A673 (cell line): Measurements from ENCODE around the gene IL6.

Experiments used
- EZH2 ChIP-seq: fragments of 200-600 bp; sonication (generic); IDR thresholded peaks from 2 replicates; pipeline ENCODE4 v1.6.1; 2017; ENCODE audit warnings: borderline replicate concordance, low read depth, mild to moderate bottlenecking, mixed read lengths, antibody characterized with exemption, low read length; ENCODE audit not compliant: poor library complexity, severe bottlenecking
- TF ChIP-seq, protein P1 (sequence below): fragments of 300-800, 200-600 bp; sonication (generic); conservative IDR thresholded peaks from 2 replicates; pipeline ENCODE4 v1.5.1; 2017; ENCODE audit warnings: low read depth, mild to moderate bottlenecking, antibody characterized with exemption, low read length, moderate library complexity, mixed read lengths

DNA sequence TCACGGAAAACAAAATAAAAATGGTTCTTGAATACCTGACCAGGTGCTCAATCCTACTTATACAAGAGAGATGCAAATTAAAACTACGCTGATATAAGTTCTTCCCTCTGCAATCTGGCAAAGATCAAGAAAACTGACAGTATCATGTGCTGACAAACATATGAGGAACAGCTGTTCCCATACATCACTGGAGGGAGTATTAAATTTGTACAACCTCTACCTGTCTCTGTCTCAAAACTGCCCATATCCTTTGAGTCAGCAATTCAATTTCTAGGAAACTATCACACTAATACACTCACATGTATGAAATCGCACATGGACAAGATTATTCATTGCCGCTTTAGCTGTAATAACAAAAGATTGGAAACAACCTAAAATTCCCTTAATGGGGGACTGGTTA, 11.0 kb upstream of the IL6 start:
- TF ChIP-seq, protein P1, sequence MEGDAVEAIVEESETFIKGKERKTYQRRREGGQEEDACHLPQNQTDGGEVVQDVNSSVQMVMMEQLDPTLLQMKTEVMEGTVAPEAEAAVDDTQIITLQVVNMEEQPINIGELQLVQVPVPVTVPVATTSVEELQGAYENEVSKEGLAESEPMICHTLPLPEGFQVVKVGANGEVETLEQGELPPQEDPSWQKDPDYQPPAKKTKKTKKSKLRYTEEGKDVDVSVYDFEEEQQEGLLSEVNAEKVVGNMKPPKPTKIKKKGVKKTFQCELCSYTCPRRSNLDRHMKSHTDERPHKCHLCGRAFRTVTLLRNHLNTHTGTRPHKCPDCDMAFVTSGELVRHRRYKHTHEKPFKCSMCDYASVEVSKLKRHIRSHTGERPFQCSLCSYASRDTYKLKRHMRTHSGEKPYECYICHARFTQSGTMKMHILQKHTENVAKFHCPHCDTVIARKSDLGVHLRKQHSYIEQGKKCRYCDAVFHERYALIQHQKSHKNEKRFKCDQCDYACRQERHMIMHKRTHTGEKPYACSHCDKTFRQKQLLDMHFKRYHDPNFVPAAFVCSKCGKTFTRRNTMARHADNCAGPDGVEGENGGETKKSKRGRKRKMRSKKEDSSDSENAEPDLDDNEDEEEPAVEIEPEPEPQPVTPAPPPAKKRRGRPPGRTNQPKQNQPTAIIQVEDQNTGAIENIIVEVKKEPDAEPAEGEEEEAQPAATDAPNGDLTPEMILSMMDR = no peak
- TF ChIP-seq EZH2 = no peak
